ENCODE measurements around the gene RCAN3.
A peak's percentile ranks its signal among the peaks of the same experiment; 100 is the strongest.
"Not testable (repeated sequence)": the region's sequence is repeated elsewhere in the genome, so short reads cannot be mapped to it uniquely, and the experiment has no call there.

Gene RCAN3

GRCh38 chr1:24486331-24487065 is 16.1 kb upstream of the RCAN3 start:
- no peak for DNase-seq

GRCh38 chr1:24487455-24487854 is 15.2 kb upstream of the RCAN3 start:
- no peak for DNase-seq

GRCh38 chr1:24488159-24488558 is 14.5 kb upstream of the RCAN3 start:
- DNase-seq: not testable (repeated sequence)

DNA sequence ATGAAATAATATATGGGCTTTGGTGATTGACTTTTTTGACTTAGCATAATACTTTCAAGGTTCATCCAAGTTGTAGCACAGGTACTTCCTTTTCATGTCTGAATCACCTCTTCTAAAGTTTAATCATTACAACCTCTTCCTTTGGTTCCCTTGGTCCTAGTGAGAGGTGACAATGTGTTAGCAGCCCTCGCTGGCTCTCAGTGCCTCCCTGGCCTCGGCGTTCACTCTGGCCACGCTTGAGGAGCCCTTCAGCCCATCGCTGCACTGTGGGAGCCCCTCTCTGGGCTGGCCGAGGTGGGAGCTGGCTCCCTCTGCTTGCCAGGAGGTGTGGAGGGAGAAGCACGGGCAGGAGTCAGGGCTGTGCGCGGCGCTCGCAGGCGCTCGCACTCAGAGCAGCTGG is 13.0 kb upstream of the RCAN3 start:
- DNase-seq: no peak

- no peak for DNase-seq
These were observed 12.4 kb upstream of the RCAN3 start for GRCh38 chr1:24490101-24490781.

DNA sequence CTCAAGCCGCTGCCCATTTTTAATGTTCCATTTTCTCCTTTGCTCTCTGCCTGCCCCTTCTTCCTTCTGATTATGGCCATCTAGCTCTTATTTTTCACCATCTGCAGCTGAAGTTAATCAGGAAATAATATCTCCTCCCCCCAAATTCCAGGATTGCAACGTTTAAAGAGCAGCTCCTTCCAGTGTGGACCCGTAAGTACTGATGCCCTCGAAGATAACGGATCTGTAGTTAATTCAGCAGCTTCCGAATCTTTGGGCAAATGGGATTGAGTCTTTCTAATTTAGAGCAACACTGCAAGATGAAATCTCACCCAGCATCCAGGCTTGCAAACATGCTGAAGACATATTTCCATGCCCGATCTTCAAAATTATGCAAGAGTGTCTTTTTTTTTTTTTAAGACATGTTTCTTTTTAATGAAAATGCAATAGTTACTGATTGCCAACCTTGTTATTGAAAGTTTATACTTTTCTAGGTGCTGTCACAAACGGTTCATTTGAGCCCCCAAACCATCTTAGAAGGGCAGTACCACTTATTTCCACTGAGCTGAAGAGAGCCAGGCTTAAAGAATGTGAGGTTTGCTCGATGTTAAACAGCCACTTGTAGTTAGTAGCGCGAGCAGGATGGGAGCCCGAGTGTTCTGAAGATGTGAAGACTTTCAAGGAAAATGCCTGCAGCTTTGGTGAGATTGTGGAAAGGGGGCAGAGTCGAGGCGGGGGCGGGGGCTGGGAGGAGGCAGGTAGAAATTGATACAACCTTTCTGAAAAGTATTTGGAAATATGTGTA is 10.9 kb upstream of the RCAN3 start:
- no peak for DNase-seq

GRCh38 chr1:24492935-24493334 is 9.7 kb upstream of the RCAN3 start:
- DNase-seq: not testable (repeated sequence)

- no peak for DNase-seq
These were observed 8.9 kb upstream of the RCAN3 start for GRCh38 chr1:24493785-24494184.

DNA sequence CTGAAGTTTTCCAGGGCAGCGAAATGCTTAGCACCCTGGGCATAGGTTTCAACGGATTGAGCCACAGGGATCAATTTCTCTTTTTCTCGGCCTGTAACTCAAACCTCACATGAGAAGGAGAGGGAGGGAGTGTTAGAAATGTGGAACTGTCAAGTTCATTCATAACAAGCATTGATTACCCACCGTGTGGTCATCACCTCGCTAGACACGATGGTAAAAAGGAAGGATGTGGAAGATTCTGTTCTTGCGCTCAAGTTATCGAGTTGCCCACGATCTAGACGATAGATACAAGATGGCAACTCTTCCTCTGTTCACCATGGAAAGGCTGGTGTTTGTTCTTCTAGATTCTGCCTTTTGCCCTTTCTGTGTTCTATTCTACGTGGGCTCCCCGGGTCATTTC is 4.0 kb upstream of the RCAN3 start:
- no peak for DNase-seq

DNA sequence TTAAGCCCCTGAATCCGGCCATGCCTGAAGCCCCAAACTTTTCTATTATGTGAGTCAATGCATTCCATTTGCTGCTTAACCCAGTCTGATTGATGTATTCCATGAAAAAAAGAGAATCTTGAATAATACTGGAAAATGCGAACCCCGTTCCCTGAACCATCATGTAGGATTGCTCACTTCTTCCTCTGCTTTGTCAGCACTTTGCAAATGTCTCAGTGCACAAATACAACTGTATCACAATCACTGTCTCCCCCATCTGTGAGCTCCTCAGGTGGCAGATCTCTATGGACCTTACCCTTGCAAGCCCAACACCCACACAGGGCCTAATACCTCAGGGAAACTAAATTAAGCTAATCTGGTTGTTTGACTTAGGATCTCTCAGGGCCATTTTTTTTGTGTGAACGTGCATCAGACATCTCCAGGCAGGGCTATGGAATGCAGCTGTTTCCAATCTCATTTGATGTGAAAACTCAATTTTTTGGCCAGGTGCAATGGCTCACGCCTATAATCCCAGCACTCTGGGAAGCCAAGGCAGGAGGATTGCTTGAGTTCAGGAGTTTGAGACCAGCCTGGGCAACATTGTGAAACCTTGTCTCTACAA is 2.1 kb upstream of the RCAN3 start:
- DNase-seq: no peak

DNA sequence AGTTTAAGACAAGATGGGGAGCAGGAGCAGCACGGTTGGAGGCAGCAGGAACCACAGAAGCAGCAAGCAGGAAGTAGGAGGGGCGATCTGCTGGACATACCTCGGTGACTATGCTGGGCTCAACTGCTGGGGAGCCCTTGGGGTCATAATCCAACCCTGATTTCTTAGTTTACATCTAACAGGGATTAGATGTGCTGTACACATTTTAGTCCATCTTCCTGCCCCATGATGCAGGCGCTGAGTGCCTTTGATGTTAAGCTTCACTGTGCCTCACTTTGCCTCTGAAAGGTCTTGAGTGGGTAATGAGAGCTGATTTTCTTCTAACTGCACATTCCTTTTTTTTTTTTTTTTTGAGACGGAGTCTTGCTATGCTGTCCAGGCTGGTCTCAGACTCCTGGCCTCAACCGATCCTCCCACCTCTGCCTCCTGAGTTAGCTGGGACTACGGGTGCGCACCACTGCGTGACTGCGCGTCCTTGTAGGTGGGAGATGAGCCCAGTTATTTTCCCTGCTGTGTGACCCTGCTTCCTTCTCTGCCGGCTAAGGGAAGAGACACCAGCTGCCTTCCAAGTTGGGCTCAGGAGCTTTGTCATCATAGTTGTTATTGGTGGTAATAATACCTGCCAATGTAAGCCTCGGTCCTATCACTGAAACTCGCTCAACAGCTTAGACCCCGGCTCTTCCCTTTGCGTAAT is 1.1 kb upstream of the RCAN3 start:
- no peak for DNase-seq

DNA sequence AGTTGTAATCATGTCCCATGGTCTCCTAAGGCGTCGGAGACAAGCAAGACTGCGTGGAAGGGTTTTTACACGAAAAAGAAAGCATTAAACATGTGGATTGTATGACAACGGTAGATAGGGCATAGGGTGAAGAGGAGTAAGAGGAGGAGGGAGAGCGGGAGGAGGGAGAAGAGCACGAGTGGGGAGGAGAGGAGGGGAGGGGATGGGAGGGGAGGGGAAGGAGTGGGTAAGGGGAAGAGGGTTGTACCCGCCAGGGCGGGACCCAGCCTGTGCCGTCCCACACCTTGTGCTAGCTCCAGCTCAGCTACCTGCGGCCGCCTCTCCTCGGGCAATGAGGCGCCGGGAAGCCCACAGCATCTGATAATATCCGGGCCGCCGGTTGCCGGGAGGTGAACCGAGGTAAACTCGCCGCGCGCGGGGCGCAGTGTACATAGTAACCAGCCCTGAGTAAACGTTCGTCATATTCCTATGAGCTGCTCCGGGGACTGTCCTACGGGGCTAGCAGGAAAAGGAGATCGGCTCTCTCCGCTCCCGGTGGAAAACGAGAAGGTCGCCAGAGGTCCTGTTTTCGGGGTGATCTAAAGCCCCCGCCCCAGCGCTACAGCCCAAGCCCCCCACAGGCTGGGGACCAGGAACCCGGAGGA is 449 bp upstream of the RCAN3 start:
- peak; percentile 41 for DNase-seq

GRCh38 chr1:24503059-24503751 is 569 bp downstream of the RCAN3 start:
- DNase-seq: no peak

- no peak for DNase-seq
These were observed 1.4 kb downstream of the RCAN3 start for GRCh38 chr1:24503870-24504523.

DNA sequence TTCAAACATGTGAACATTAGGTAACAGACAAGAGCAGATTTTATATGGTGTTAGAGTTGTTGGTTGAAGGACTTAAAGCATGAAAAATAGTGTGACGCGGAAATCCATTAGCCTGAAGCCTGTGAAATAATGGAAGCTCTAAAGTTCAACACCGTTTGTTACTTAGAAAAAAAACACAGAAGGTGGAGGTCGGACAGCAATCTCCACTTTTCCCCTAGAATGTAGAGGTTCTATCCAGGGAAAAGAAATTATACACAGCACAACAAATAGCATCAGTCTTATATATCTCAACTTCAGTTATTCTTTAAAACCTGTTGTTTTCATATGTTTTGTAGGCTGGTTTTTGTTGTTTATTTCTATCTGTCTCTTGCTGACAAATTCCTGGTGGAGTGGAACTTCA is 1.9 kb downstream of the RCAN3 start:
- DNase-seq: no peak

- DNase-seq: no peak
These were observed 3.2 kb downstream of the RCAN3 start for GRCh38 chr1:24505816-24506215.

GRCh38 chr1:24506691-24507381 is 4.2 kb downstream of the RCAN3 start:
- no peak for DNase-seq

GRCh38 chr1:24507405-24507804 is 4.8 kb downstream of the RCAN3 start:
- no peak for DNase-seq

DNA sequence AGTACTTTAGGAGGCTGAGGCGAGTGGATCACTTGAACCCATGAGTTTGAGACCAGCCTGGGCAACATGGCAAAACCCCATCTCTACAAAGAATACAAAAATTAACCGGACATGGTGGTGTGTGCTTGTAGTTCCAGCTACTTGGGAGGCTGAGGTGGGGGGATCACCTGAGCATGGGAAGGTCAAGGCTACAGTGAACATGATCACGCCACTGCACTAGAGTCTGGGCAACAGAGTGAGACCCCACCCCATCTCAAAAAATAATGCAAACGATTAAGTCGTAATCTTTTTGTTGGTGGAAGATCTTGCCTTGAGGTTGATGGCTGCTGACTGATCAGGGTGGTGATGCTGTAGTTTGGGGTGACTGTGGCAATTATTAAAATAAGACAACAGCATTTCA is 6.3 kb downstream of the RCAN3 start:
- no peak for DNase-seq

DNA sequence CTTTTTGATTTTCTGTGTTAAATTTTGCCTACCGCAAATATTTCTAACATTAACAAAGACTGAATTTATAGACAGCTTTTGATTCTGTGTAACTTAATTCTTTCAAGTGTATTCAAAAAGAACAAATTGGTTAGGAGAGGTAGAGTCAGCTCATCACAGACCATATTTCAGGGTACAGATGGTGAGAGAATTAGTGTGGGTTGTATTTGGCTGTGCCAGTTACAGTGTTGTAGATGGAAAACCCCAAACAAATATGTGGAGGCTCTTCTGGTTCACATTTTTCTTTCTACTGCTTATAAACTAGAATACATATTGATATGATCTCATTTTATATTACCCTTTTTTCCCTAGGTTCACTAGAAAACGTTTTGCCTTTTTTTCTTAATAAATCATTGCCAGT is 11.1 kb downstream of the RCAN3 start:
- DNase-seq: no peak

GRCh38 chr1:24514946-24515345 is 12.3 kb downstream of the RCAN3 start:
- no peak for DNase-seq

All from NCI-H226 (cell line).